ENCODE measurements around the gene PRSS57.
"Not testable (repeated sequence)": the region's sequence is repeated elsewhere in the genome, so short reads cannot be mapped to it uniquely, and the experiment has no call there.

DNA sequence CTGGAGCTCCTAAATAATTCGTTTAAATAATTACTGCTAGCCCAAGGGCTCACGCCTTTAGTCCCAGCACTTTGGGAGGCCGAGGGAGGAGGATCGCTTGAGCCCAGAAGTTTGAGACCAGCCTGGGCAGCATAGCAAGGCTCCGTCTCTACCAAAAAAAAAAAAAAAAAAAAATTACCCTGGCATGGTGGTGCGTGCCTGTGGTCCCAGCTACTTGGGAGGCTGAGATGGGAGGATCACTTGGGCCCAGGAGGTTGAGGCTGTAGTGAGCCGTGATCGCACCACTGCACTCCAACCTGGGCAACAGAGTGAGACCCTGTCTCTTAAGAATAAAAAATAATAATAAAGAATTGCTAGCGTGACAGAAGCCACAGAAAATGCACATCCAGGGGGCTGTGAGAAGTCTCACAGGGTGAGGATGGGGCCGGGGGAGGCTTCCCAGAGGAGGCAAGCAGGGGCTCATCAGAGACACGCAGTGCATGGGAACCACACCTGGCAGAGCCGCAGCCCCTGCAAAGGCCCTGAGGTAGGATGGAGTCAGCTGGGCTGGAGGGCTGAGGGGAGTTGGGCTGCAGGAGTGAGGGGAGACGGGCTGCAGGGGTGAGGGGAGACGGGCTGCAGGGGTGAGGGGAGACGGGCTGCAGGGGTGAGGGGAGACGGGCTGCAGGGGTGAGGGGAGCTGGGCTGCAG, 45.7 kb upstream of the PRSS57 start:
- not testable (repeated sequence) for TF ChIP-seq CTCF (optimal IDR thresholded peaks at IDR 0.05 in 1 of 3, IDR thresholded peaks at IDR 0.05 in 1 of 3, conservative IDR thresholded peaks at IDR 0.05 in 1 of 3; ENCODE audit: extremely low read depth in 1 of 3, insufficient read depth in 2 of 3, low read length in 3 of 3); EZH2 (IDR thresholded peaks at IDR 0.05; ENCODE audit: low read length)

Measured in keratinocyte (primary cell).